IPS DF 4.7 (cell line): ENCODE data around the gene GSG1L2.

Experiments
- DNase-seq: peaks from one replicate; pipeline ENCODE4 v3.0.0-alpha.2; 2013; ENCODE audit warnings: low spot score; ENCODE audit errors: extremely low read depth

The GSG1L2 gene

GRCh38 chr17:9825641-9826150 is 3.8 kb upstream of the GSG1L2 start, which contains the start of gene GLP2R:
Gene GLP2R (plus strand): TSS chr17:9825924. CDS start chr17:9826064, 140 bp downstream.
- no peak for DNase-seq

DNA sequence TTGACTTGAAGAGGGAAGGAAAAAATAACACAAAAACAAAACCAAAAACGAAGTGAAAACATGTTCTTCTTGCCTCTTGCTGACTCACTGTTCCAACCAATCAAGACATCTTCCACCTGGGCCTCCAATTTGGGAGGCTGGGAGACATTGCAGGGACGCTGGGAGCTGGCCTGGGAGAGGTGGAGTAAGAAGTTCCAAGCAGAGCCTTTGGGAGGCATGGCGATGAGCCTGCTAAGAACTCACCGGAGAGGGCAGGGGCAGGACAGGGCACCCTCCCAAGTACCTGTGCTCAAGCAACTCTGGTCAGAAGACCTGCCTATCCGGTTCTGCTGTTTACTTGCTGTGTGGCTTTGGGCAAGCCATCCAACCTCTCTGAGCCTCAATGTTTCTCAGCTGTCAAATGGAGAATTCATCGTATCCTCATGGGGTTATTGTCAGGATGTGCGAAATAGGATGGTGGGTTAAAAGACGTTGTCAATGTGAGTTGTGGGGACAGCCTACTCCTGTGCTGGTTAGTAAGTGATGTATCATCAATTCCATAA is 3.0 kb upstream of the GSG1L2 start:
- no peak for DNase-seq

- no peak for DNase-seq
Measured at GRCh38 chr17:9824094-9824493, 2.2 kb upstream of the GSG1L2 start.

- no peak for DNase-seq
Measured at GRCh38 chr17:9820448-9820847, 1.4 kb downstream of the GSG1L2 start.

- DNase-seq: no peak
Measured at GRCh38 chr17:9818760-9819159, 3.1 kb downstream of the GSG1L2 start.

- DNase-seq: peak; percentile 46
Measured at GRCh38 chr17:9817086-9817485, 4.8 kb downstream of the GSG1L2 start.

- DNase-seq: no peak
Measured at GRCh38 chr17:9816472-9816871, 5.4 kb downstream of the GSG1L2 start.

GRCh38 chr17:9814337-9814945 is 7.4 kb downstream of the GSG1L2 start:
- DNase-seq: no peak

GRCh38 chr17:9813166-9813565 is 8.7 kb downstream of the GSG1L2 start:
- no peak for DNase-seq

DNA sequence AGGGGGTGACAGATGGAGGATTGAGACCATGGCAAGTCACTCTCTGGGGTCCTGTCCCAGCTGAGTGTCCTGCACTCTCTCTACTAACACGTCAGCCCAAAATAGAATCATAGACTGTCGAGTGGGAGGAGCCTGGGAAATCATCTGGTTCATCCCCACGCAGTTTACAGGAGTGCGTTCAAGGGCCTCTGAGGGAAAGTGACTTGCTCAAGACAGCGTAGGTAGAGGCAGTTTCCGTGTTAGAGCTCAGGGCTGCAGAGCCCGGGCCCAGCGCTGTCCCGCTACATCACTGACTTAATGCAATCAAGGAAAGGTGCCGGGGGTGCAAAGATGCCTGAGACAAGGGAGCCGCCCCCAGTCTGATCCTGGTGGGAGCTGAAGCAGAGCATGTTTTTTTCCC is 10.3 kb downstream of the GSG1L2 start:
- no peak for DNase-seq

DNA sequence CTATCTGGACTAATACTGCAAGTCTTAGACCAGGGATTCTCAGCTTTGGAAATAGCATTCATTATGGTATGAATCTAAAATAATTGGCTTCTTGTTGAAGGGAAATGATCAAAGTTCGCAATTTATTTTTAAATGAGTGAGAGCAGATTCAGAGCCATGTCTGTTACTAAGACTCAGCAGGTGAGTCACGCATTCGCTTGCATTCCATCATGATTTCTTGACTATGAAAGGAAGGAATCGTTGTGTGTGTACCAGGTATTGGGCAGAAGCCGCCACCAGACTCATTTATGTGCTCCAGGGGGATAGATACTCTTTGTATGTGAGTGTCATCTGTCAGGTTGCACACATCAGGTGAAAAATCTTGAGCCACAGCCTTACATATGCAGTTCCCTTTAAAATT is 10.8 kb downstream of the GSG1L2 start:
- DNase-seq: no peak

- no peak for DNase-seq
Measured at GRCh38 chr17:9810100-9810949, 11.6 kb downstream of the GSG1L2 start.

GRCh38 chr17:9809409-9809808 is 12.5 kb downstream of the GSG1L2 start:
- DNase-seq: no peak

DNA sequence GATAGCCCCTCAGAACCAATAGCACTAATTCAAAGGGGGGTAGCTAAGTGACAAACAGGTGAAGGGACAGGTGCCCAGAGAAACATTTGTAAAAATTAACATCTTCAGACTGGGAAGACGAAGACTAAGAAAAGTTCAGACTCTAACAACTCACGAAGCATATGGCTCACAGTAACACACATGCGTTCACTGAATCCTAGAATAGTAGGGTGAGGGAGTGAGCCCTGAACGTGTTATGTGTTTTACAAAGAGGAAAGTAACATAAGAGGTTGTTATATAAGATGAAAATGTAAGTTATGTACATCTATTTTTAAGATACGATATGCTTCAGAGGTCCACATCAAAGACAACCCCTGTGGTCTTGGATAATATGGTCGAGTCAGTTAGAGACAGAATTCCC is 15.2 kb downstream of the GSG1L2 start:
- no peak for DNase-seq

- no peak for DNase-seq
Measured at GRCh38 chr17:9805769-9806168, 16.1 kb downstream of the GSG1L2 start.

- DNase-seq: no peak
Measured at GRCh38 chr17:9802697-9803096, 19.2 kb downstream of the GSG1L2 start.

- no peak for DNase-seq
Measured at GRCh38 chr17:9802294-9802693, 19.6 kb downstream of the GSG1L2 start.

DNA sequence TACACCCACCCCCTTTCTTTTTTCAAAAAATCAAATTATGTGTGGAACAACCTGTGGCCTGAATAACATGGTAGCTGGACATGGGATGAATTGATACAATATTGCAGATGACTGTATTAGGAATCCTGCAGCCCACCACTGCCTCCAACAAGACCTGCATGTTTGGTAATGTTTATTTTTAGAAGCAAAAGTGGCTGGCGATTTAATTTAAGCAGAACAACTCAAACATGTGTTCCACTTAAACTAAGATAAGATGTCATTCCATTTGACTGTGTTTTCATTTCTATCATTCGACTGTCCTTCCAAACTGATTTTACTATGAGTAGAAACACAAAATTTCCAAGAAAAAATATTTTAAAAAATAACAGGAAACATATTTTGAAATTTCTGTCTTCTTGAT is 20.4 kb downstream of the GSG1L2 start:
- DNase-seq: no peak

DNA sequence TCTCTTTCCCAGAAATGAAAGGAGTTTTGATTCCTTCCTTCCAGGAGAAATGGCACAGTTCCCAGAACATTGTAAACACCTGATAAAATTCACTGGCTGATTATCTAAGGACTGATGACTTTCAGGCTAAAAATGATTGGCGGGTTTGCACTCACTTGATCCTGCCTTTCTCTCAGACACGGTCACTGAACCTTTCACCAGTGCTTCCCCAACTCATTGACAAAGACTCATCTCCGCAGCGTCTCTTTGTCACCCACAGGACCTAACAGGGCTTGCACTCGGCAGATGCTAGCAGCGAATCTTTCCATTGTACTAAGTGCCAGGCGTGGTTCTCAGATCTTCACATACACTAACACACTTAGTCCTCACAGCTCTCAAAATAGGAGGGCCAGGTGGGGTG is 23.2 kb downstream of the GSG1L2 start:
- no peak for DNase-seq

DNA sequence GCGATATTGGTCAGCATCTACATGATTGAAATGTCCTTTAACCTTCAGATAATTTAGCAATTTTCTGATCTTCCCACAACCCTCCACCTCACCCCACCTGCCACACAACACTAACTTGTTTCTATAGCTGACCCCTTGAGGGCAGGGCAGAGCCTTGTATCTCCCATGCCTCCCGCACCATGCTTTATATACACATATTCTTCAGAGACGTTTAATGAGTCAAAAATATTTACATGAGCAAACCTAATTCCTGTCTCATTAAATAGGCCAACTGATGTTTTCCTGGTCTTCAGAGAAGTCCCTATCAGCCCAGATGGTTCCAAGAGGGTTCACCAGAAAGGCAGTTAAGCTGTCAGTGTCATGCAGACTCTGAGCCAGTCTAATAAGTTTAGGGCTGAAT is 23.9 kb downstream of the GSG1L2 start:
- no peak for DNase-seq

DNA sequence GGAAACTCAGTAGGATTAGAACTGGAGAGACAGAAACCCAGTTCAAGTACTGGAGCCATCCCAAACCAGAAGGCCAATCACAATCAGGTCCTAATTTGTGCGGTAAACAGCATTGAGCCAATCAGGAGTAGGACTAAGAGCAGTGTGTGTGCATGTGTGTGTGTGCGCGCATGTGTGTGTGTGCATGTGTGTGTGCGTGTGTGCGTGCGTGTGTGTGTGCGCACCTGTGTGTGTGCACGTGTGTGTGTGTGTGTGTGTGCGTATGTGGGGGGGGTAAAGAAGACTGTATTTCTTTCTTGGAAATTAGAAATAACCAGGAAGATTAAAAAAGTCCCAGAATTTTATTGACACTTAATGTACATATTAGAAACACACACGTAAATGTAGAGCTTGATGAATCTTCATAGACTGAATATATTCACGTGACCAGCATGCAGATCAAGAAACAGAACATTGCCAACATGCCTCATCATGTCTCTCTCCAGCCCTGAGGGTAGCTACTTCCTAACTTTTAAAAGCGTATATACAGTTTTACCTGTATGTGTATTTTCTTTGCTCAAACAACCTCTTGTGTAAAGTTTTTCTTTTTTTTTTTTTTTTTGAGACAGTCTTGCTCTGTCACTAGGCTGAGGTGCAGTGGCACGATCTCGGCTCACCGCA is 29.6 kb downstream of the GSG1L2 start:
- no peak for DNase-seq
